Measurements from ENCODE around the gene LGR4.

The LGR4 gene

DNA sequence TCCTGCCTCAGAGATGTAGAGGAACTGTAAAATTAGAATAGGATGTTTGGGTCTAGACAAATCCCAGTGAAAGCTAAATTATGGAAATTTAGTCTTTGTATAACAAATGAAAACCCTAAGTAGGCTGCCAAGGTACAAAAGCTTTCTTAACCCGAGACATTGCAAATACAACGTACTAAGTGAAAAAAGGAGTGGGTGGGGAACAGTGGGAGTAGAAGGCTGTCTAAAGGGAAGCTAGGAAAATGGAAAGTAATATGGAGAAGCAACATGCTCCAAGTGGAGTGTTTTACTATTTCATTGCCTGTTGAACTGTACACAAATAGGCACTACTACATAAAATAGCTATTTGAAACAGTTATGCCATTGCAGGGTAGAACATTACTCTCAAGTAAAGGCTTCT lies 40.8 kb upstream of the LGR4 start:
- no peaks in the 10 kb centered on the region for H3K36me3 Mint-ChIP-seq (ENCODE audit: low read depth)
- peaks cover 13% of the 10 kb centered on the region for H3K4me1 Mint-ChIP-seq
- DNase-seq: no peak

DNA sequence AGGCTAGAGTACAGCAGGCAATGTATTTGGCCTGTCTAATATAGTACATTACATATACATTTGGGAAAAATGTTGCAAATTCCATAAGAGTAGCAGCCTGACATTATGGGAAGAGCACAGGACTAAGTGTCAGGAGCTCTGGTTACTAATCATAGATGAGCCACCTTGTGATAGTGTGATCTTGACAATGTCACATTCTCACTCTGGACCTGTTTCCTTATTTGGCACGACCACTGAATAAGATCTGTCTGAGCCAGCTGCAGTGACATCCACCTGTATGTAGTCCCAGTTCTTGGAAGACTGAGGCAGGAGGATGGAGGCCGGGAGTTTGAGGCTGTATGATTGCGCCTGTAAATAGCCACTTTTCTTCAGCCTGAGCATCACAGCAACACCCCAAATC lies 39.6 kb upstream of the LGR4 start:
- Mint-ChIP-seq H3K4me3 (no peak overlapping the region), H3K27me3 (ENCODE audit: low read depth, poor library complexity) (peaks cover 14% of the 10 kb centered on the region), H3K36me3 (ENCODE audit: low read depth) (no peaks in the 10 kb centered on the region), H3K9me3 (peaks cover 12% of the 10 kb centered on the region), H3K4me1 (peaks cover 20% of the 10 kb centered on the region), H3K27ac (no peak overlapping the region)
- no peak for DNase-seq
- TF ChIP-seq CTCF (IDR thresholded peaks at IDR 0.05): no peak

More for the DNA sequence above, 40.8 kb upstream of the LGR4 start:
- TF ChIP-seq CTCF (IDR thresholded peaks at IDR 0.05): no peak
- H3K9me3 Mint-ChIP-seq: peaks cover 12% of the 10 kb centered on the region
- H3K27me3 Mint-ChIP-seq (ENCODE audit: low read depth, poor library complexity): peaks cover 13% of the 10 kb centered on the region
- H3K27ac Mint-ChIP-seq: no peak overlapping the region
- H3K4me3 Mint-ChIP-seq: no peak overlapping the region

DNA sequence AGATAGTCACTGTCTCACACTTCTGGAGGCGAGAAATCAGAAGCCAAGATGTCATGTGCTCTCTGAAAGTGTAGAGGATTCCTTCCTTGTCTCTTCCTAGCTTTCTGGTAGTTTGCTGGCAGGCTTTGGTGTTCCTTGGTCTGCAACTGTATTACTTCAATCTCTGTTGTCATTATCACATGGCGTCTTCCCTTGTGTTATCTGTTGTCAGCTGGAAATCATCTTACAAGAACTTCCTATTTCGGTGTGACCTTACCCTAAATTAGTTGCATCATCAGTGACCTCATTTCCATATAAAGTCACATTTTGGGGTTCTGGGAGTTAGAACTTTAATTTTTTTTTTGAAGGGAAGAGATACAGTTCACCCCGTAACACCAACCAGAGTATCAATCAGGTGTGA lies 37.3 kb upstream of the LGR4 start:
- peaks cover 33% of the 10 kb centered on the region for H3K4me1 Mint-ChIP-seq
- no peak for TF ChIP-seq CTCF (IDR thresholded peaks at IDR 0.05)
- no peak overlapping the region for H3K4me3 Mint-ChIP-seq
- H3K27ac Mint-ChIP-seq: no peak overlapping the region
- H3K36me3 Mint-ChIP-seq (ENCODE audit: low read depth): no peaks in the 10 kb centered on the region
- no peak for DNase-seq
- peaks cover 17% of the 10 kb centered on the region for H3K27me3 Mint-ChIP-seq (ENCODE audit: low read depth, poor library complexity)
- H3K9me3 Mint-ChIP-seq: peaks cover 4% of the 10 kb centered on the region

DNA sequence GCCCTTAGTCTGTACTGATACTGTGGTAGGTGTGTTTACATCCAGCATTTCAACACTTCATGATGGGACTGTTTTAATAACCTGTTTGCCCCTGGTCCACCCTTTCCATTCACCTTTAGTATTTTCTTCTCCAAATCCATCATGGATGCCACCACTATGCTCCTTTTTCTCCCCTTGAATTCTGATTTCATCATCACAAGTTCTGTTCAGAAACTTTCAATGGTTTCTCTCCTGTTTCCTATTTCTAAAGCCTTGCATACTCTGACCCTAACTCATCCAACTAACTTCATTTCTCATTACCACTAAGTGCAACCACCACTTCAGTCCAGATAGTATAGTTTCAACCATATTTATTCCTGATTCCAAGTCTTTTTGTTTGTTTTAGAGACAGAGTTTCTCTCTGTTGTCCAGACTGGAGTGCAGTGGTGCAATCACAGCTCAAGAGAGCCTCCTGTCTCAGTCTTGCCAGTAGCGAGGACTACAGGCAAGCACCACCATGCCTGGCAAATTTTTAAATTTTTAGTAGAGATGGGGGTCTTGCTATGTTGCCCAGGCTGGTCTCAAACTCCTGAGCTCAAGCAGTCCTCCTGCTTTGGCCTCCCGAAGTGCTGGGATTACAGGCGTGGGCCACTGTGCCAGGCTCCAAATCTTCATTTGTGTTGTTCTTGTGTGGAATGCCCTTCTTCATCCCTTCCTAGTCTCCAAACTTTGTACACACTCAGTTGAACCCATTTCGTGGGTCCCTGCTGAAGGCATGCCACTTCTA lies 35.1 kb upstream of the LGR4 start:
- Mint-ChIP-seq H3K27me3 (ENCODE audit: low read depth, poor library complexity) (peaks cover 17% of the 10 kb centered on the region), H3K4me3 (peak overlapping the region; percentile 100), H3K9me3 (no peaks in the 10 kb centered on the region), H3K36me3 (ENCODE audit: low read depth) (peaks cover 9% of the 10 kb centered on the region), H3K4me1 (peaks cover 38% of the 10 kb centered on the region), H3K27ac (no peak overlapping the region)
- no peak for TF ChIP-seq CTCF (IDR thresholded peaks at IDR 0.05)
- DNase-seq: no peak

DNA sequence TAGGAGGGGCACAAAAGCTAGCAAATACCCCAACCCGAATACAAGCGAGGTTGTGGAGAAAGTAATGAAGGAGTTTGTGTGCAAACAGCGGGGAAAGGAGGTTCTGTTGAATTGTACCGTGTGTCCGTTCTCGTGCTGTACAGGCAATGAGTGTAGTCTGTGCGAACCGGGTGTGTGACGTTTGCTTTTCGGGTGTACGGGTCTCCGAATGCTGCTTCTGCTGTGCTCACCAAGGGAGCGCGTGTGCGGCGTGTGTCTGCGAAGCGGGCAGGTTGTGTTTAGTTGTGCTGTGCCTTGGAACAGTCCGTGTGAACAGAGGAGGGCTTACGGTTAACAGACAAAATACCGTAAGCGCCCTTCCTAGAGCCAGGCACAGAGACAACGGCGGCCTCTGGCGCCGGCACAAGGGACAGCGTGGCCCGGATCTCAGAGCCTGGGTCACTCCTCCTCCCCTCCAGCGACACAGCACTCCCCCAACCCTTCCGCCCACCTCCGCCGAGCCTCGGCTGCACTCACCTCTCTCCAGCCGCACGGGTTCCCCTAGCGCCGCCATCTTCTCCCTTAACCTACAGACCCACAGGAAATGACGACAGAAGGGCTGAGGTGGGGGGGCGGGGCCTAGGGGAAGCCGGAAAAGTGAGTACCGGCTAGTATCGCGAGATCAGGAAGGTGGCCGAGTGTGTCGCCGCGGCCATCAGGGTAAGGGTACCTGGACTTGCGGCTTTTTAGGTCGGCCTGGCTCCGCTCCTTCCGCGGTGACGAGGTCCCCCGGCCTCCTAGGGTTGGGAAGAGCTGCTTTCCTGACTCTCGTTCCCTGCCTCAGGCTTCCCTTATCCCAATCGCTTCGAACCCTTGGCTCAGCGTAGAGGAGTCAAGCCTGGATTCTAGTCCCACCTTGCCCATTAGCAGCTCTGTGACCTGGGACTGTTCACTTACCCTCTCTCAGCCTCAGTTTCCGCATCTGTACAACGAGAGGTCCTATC lies 33.9 kb upstream of the LGR4 start, which contains the start of gene LIN7C:
LIN7C (minus strand) TSS at position 570 of the 983 bp plus-strand sequence; CDS start at position 553, 17 bp downstream.
- peak; percentile 94 for DNase-seq
- Mint-ChIP-seq H3K27me3 (ENCODE audit: low read depth, poor library complexity) (peaks cover 17% of the 10 kb centered on the region), H3K9me3 (no peaks in the 10 kb centered on the region), H3K36me3 (ENCODE audit: low read depth) (peaks cover 14% of the 10 kb centered on the region), H3K4me3 (peak within 1 kb of the TSS; percentile 100), H3K27ac (peak within 1 kb of the TSS; percentile 100), H3K4me1 (peaks cover 44% of the 10 kb centered on the region)
- peak; percentile 18 for TF ChIP-seq CTCF (IDR thresholded peaks at IDR 0.05)

Data from nephron progenitor cell (in vitro differentiated cells).